WI38 (cell line): ENCODE results near the gene RNF220.

ENCODE experiments used
- H3K4me3 ChIP-seq: 2 replicates; pipeline ENCODE4 v1.5.1; 2011; ENCODE audit warnings: low read depth, mild to moderate bottlenecking, control low read depth, low read length
- CTCF ChIP-seq: IDR thresholded peaks from 2 replicates; pipeline ENCODE4 v1.5.1; 2012; ENCODE audit warnings: low read depth, mild to moderate bottlenecking, control low read depth, low read length

RNF220 gene

GRCh38 chr1:44678120-44678519 lies 273.1 kb downstream of the RNF220 start:
- H3K4me3 ChIP-seq, result no peak overlapping the region
- no peak for TF ChIP-seq CTCF

GRCh38 chr1:44678626-44679025 lies 273.6 kb downstream of the RNF220 start:
- H3K4me3 ChIP-seq, result no peak overlapping the region
- no peak for TF ChIP-seq CTCF

- H3K4me3 ChIP-seq, result no peak overlapping the region
- no peak for TF ChIP-seq CTCF
Observed at GRCh38 chr1:44679468-44679867, 274.4 kb downstream of the RNF220 start.

GRCh38 chr1:44681905-44682882 lies 277.1 kb downstream of the RNF220 start:
- no peak for TF ChIP-seq CTCF
- no peak overlapping the region for H3K4me3 ChIP-seq

- no peak overlapping the region for H3K4me3 ChIP-seq
- no peak for TF ChIP-seq CTCF
Observed at GRCh38 chr1:44682883-44683265, 277.8 kb downstream of the RNF220 start.

GRCh38 chr1:44684525-44684924 lies 279.5 kb downstream of the RNF220 start:
- TF ChIP-seq CTCF, result no peak
- no peak overlapping the region for H3K4me3 ChIP-seq

GRCh38 chr1:44685218-44685617 lies 280.2 kb downstream of the RNF220 start:
- no peak for TF ChIP-seq CTCF
- no peak overlapping the region for H3K4me3 ChIP-seq
